Islet of Langerhans (tissue), 1 donor: ENCODE results near the gene YY1.
"Not testable (repeated sequence)": the region's sequence is repeated elsewhere in the genome, so short reads cannot be mapped to it uniquely, and the experiment has no call there.

ENCODE experiments used
- FAIRE-seq: peaks from one replicate; lab custom pipeline; 2011; peaks lifted over from hg19 to GRCh38; lab: Jason Lieb, UNC

YY1 gene

GRCh38 chr14:100285021-100285912 lies 46.3 kb downstream of the YY1 start:
- no peak for FAIRE-seq

- FAIRE-seq, result no peak
Observed at GRCh38 chr14:100285913-100286400, 47.0 kb downstream of the YY1 start.

- no peak for FAIRE-seq
Observed at GRCh38 chr14:100286484-100287191, 47.7 kb downstream of the YY1 start.

DNA sequence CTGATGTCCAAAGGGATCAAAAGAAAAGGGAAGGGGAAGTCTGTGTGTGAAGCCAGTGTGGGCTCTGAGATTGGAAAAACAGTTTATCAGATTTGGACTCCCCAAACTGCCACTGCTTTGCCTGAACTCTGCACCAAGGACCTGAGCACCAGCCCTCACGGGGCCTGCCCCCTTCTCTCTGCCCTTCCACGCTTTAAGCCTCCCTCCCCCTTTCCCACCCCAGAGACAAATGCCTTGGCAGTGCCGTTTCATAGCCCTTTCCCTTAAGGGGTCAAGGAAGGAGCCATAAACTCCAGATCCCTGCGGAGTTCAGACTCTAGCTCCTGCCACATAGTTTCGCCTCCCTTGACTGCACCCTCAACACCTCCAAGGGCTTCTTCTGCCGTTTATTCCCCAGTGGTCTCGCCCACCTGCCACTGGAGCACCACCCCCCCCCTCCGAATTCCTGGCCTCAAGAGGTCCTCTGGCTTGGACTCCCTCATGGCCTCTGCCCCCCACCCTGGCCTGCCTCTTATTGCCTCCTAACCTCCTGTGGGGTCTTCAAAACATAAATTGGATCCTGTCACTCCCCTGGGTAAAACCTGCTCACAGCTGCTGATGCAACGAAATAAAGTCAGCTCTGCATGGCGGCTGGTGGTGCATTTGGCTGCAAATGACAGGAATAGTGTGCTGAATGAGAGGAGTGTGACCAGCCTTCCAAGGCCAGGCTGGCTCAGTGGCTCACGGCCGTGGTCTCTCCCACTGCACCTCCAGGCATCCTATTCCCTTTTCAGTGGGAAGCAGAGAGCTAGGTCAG lies 48.5 kb downstream of the YY1 start:
- FAIRE-seq, result no peak

GRCh38 chr14:100287998-100288295 lies 49.0 kb downstream of the YY1 start:
- not testable (repeated sequence) for FAIRE-seq

- no peak for FAIRE-seq
Observed at GRCh38 chr14:100288382-100289185, 49.6 kb downstream of the YY1 start.

DNA sequence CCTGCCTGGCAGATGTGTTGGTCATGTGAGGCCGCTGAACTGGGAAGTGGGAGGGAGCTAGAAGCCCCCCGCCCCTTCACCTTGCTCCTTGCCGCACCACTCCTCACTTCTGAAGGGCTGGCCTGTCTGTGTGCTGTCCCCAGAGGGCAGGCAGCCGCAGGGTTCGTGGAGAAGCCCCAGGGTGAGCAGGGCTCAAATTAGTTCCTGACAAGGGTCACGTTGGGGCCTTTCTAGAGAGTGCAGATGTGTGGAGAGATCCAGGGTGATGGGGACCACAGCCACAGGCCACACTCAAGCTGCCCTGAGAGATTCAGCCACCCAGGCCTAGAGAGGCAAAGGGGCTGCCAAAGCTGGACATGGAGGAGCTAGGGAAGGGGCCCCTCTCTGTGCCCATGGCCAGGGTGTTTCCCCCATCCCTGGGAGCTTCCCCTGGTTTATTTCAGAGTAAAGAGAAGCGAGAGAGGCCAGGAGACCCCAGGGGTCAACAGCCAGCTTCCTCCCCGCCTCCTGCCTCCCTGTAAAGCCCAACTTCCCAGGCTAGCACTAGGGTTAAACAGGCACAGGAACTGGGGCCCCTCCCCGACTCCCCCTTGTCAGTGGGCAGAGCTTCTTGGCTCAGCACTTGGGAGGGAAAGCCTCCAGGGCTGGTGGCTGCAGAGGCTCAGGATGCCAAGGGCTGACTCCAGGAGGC lies 51.1 kb downstream of the YY1 start:
- FAIRE-seq, result no peak

DNA sequence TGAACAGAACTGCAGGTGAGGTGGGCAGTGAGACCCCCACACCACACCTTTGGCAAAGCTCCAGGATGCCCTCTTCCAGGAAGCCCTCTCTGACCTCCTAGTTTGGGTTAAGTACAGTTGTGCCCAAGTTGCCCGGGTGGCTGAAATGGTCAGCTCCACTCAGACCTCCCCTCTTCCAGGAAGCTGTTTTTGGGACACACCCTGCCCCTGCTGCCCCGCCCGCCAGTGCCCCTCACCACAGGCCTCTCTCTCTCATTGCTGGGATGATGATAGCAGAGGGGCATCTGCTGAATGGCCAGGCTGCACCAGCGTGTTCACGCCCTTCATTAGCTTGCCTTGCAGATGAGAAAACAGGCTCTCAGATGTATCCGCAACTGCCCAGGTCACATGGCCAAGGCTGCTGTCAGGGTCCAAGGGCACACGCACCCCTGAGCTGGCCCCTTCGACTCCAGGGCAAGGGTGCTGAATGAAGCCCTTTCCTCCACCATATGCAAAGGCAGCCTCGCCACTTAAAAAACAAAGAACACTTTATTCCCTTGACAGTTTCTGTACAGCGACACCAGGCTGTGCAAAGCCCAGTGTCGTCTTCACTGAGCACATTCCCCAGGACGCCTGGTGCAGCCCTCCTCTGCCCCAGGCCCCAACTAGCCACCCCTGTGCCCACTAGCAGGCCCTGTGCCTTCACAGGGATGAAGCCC lies 51.8 kb downstream of the YY1 start:
- no peak for FAIRE-seq

DNA sequence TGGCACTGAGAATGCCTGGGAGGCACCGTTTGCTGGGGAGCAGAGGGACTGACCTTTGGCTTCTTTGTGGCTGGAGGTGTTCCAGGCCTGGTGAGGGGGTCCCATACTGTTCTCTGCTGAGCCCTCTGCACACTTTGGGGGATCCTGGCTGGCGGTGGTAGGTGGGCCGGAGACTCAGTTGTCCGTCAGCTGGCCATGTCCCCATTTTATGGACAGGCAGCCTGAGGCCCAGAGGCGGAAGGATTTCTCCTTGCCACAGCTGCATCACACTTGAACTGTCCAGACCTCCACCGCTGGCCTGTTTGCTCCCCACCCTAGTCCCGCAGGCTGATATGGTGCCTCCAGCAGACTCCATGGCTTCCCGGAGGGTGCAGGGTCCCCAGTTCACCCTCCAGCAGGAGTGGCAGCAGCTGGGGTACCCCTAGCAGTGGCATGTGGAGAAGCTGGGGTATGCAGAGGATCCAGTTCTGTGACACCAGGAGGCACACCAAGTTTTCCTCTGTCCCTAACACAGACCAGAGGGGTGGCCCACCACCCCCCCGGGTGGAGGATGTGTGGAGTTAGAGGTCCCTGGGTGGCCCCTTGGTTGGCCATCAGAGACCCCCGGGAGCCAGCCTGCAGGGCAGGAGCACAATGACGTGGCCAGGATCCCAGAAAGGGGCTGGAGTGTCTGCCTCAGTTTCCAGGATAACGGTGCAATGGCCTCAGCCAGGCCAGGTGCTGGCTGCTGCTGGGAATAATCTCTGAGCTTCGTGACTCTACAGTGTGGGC lies 52.5 kb downstream of the YY1 start:
- no peak for FAIRE-seq

GRCh38 chr14:100292301-100292775 lies 53.4 kb downstream of the YY1 start:
- no peak for FAIRE-seq

DNA sequence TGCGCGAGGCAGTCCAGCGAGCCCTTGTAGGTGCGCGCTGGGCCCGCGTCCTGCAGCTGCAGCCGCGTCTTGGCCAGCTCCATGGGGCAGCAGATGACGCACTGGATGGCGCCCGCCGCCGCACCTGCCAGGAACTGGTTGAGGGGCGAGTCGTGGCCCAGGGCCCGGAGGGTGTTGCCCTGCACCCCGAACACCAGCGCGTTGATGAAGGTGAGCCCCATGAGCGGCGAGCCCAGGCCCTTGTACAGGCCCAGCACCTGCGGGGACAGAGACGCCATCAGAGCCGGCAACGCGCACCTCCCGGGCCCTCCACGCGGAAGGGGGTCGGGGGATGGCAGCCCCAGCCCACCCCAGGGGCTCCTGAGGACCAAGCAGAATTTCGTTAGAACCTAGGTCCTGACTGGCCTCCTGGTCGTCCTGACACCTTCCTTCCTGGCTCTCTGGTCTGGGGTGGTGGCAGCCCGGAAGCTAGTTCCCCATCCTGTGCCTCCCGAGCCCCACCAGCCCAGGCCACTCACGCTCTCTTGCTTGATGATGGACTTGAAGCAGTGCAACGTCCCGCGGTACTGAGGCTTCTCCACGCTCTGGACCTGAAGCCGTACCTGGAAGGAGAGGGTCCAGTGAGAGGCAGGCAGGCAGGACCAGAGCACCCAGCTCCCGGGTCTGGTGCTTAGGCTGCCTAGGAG lies 54.0 kb downstream of the YY1 start:
- no peak for FAIRE-seq

- FAIRE-seq, result no peak
Observed at GRCh38 chr14:100293497-100294212, 54.7 kb downstream of the YY1 start.

- FAIRE-seq, result no peak
Observed at GRCh38 chr14:100294213-100294962, 55.4 kb downstream of the YY1 start.

DNA sequence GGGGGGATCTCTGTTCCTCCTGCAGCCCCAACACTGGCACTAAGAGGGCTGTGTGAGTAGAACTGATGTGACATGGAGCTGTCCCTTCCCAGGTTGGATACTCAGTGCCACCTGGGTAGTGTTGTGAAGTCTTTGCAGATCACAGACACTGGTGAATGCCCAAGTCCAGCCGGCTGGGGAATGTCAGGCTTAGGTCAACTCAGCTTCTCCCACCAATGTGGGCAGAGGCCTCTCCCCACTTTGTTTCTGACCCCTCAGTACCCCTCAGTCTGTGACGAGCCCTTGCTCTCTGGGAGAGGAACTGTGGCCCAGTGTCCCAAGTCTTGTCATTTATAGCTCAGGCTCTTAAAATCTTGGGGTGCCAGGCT lies 56.0 kb downstream of the YY1 start:
- FAIRE-seq, result no peak

- FAIRE-seq, result no peak
Observed at GRCh38 chr14:100295376-100296105, 56.6 kb downstream of the YY1 start.

GRCh38 chr14:100296106-100296651 lies 57.2 kb downstream of the YY1 start:
- no peak for FAIRE-seq

DNA sequence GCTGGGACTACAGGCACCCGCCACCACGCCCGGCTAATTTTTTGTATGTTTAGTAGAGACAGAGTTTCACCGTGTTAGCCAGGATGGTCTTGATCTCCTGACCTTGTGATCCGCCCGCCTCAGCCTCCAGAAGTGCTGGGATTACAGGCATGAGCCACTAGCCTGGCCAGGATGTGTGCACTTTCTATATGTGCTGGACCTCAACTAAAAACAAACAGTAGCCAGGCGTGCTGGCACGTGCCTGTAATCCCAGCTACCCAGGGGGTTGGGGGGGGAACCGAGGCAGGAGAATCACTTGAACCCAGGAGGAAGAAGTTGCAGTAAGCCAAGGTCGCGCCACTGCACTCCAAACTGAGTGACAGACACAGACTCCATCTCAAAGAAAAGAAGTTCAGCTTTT lies 57.8 kb downstream of the YY1 start:
- not testable (repeated sequence) for FAIRE-seq
